ENCODE results near the gene MLEC. TPM values are rescaled to one million over a fixed set of nuclear protein-coding genes. Genes with fewer than 3 reads are reported as not detected.
A peak's percentile ranks its signal among the peaks of the same experiment; 100 is the strongest.

Gene MLEC
- total and polyA plus RNA-seq, 2 of the 13 experiments (the other 11 are each of a cell fraction or from before 2014, with no cell fraction given), result 49.8 to 156 TPM

GRCh38 chr12:120686690-120687577, at the start of gene MLEC (continued):
- peak; percentile 73 for TF ChIP-seq SALL1 (CRISPR knock-in tag; IDR thresholded peaks at IDR 0.05)
- no peak for TF ChIP-seq ZNF441 (CRISPR knock-in tag; IDR thresholded peaks at IDR 0.05; ENCODE audit: borderline replicate concordance)
- 0 out of 2 replicates have a peak, but pooled peaks have one; percentile 43 for TF ChIP-seq ZBTB43 (CRISPR knock-in tag; conservative IDR thresholded peaks at IDR 0.05)
- no peak; the same call in 1 of the 2 replicates for TF ChIP-seq ZBTB42 (CRISPR knock-in tag; IDR thresholded peaks at IDR 0.05)
- no peak; the same call in 1 of the 2 replicates for TF ChIP-seq SSRP1 (CRISPR knock-in tag; IDR thresholded peaks at IDR 0.05)
- no peak for TF ChIP-seq JUN (CRISPR knock-in tag; IDR thresholded peaks at IDR 0.05)
- no peak for TF ChIP-seq FLYWCH1 (CRISPR knock-in tag; IDR thresholded peaks at IDR 0.05)
- no peak for TF ChIP-seq ZNF317 (CRISPR knock-in tag; IDR thresholded peaks at IDR 0.05)
- peak; percentile 54; the same call in 1 of the 2 replicates for TF ChIP-seq ZNF263 (CRISPR knock-in tag; IDR thresholded peaks at IDR 0.05)
- no peak for TF ChIP-seq ZBTB3 (CRISPR knock-in tag; IDR thresholded peaks at IDR 0.05; ENCODE audit: borderline replicate concordance, low read depth)
- 0 out of 2 replicates have a peak, but pooled peaks have one; percentile 71 for TF ChIP-seq SP5 (CRISPR knock-in tag; IDR thresholded peaks at IDR 0.05; ENCODE audit: borderline replicate concordance, low read depth)
- no peak for TF ChIP-seq ZNF446 (CRISPR knock-in tag; IDR thresholded peaks at IDR 0.05)
- TF ChIP-seq MLLT10 (CRISPR knock-in tag; IDR thresholded peaks at IDR 0.05), result no peak
- no peak for TF ChIP-seq ZNF615 (CRISPR knock-in tag; IDR thresholded peaks at IDR 0.05; ENCODE audit: borderline replicate concordance)
- TF ChIP-seq FOSL2 (CRISPR knock-in tag; IDR thresholded peaks at IDR 0.05), result peak; percentile 27; the same call in 1 of the 2 replicates
- TF ChIP-seq ELF1 (CRISPR knock-in tag; IDR thresholded peaks at IDR 0.05), result peak; percentile 96
- TF ChIP-seq PAWR (CRISPR knock-in tag; IDR thresholded peaks at IDR 0.05; ENCODE audit: borderline replicate concordance), result no peak
- no peak for TF ChIP-seq FOSL1 (CRISPR knock-in tag; IDR thresholded peaks at IDR 0.05; ENCODE audit: borderline replicate concordance)
- peak; percentile 77; the same call in 1 of the 2 replicates for TF ChIP-seq ZFP36L1 (CRISPR knock-in tag; IDR thresholded peaks at IDR 0.05)
- no peak for TF ChIP-seq ZMAT3 (CRISPR knock-in tag; conservative IDR thresholded peaks at IDR 0.05)
- TF ChIP-seq TEAD3 (CRISPR knock-in tag; optimal IDR thresholded peaks at IDR 0.05; ENCODE audit: borderline replicate concordance), result no peak
- TF ChIP-seq ZNF770 (CRISPR knock-in tag; IDR thresholded peaks at IDR 0.05), result 0 out of 2 replicates have a peak, but pooled peaks have one; percentile 42
- no peak for TF ChIP-seq ZSCAN22 (CRISPR knock-in tag; IDR thresholded peaks at IDR 0.05)
- TF ChIP-seq ZNF839 (CRISPR knock-in tag; IDR thresholded peaks at IDR 0.05; ENCODE audit: borderline replicate concordance), result no peak
- no peak for TF ChIP-seq ZSCAN30 (CRISPR knock-in tag; IDR thresholded peaks at IDR 0.05)
- TF ChIP-seq ZSCAN9 (CRISPR knock-in tag; IDR thresholded peaks at IDR 0.05; ENCODE audit: borderline replicate concordance), result peak; percentile 68; the same call in 1 of the 2 replicates
